H1 (cell line): ENCODE data around the gene OPHN1.

Experiments used
- ASH2L ChIP-seq: fragments of 200-600, 300-600 bp; sonication (generic); IDR thresholded peaks from one replicate; pipeline ENCODE4 v1.7.1; 2017; ENCODE audit warnings: low read length
- CHD2 ChIP-seq: IDR thresholded peaks from 2 replicates; pipeline ENCODE4 v1.6.1; 2012; ENCODE audit warnings: low read length, improper control_type of control experiment
- CREB1 ChIP-seq: IDR thresholded peaks from 2 replicates; pipeline ENCODE4 v1.6.1; 2012; ENCODE audit warnings: inconsistent platforms
- CTCF ChIP-seq, 3 experiments: IDR thresholded peaks; 1 replicate in 2 of 3; 2 replicates in 1 of 3; pipeline versions ENCODE4 v1.5.1 to v1.6.1; 2011; ENCODE audit warnings: low read length in 3 of 3, mild to moderate bottlenecking in 3 of 3, inconsistent platforms in 2 of 3, low read depth in 1 of 3, moderate library complexity in 1 of 3; ENCODE audit not compliant: insufficient read depth in 1 of 3; ENCODE audit errors: control extremely low read depth in 1 of 3
- EP300 ChIP-seq, 2 experiments: IDR thresholded peaks; 1 replicate in 1 of 2; 2 replicates in 1 of 2; pipeline ENCODE4 v1.6.1; 2011 to 2012; ENCODE audit warnings: low read depth in 2 of 2, low read length in 2 of 2, mild to moderate bottlenecking in 2 of 2, borderline replicate concordance in 1 of 2, inconsistent platforms in 1 of 2, moderate library complexity in 1 of 2
- POLR2A ChIP-seq, 2 experiments: IDR thresholded peaks; 1 replicate in 1 of 2; 2 replicates in 1 of 2; pipeline ENCODE4 v1.6.1; 2011; ENCODE audit warnings: low read depth in 2 of 2, low read length in 2 of 2, mild to moderate bottlenecking in 2 of 2; ENCODE audit errors: control extremely low read depth in 1 of 2
- YY1 ChIP-seq: IDR thresholded peaks from 2 replicates; pipeline ENCODE4 v1.6.1; 2011; ENCODE audit warnings: low read depth, mild to moderate bottlenecking, low read length
- TF ChIP-seq, protein P1 (sequence below): IDR thresholded peaks from 2 replicates; pipeline ENCODE4 v1.6.1; 2012; ENCODE audit warnings: inconsistent platforms

DNA sequence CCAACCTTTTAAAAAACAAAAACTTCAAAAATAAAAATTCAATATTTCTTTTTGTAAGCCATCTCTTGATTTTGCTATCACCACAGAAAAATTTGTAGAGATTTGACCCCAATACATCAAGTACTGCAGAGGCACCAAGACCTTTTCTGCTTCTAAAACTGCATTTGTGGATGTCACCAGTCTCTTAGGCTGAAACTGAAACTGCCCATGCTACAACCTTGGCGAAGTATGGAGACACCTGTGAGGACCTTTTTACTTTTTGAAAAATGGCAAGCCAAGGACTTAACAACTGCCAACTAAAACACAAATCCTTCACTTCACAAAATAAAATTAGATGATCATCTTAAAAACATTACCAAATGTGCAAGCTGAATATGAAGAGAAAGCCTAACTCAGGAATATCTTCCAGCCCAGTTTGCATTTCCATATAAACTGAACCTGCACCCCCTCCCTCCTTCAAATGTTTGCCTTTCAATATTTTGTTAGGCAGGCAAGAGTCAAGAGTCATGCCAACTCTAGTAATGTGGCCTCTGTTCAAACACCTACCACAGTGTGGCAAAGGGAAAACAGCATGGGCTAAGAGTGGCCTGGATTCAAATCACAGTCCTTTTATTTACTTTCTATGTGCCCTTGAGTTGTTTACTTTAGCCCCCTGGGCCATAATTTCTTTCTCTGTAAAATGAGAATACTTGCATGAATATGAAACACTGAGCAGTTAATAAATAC is 389.4 kb downstream of the OPHN1 start:
- TF ChIP-seq CTCF (IDR thresholded peaks at IDR 0.05; ENCODE audit: control extremely low read depth in 1 of 3, insufficient read depth in 1 of 3, low read depth in 1 of 3, low read length in 3 of 3) (no peak), CHD2 (no peak), ASH2L (no peak), YY1 (no peak), EP300 (IDR thresholded peaks at IDR 0.05; ENCODE audit: borderline replicate concordance in 1 of 2, low read depth in 2 of 2, low read length in 2 of 2) (no peak), CREB1 (no peak), POLR2A (IDR thresholded peaks at IDR 0.05; ENCODE audit: control extremely low read depth in 1 of 2, low read depth in 2 of 2, low read length in 2 of 2) (no peak)
- TF ChIP-seq, protein P1, sequence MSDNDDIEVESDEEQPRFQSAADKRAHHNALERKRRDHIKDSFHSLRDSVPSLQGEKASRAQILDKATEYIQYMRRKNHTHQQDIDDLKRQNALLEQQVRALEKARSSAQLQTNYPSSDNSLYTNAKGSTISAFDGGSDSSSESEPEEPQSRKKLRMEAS: no peak
